GM19324 (cell line): Measurements from ENCODE around the gene ZNF326.
"Not testable (repeated sequence)": the region's sequence is repeated elsewhere in the genome, so short reads cannot be mapped to it uniquely, and the experiment has no call there.

Experiments
- ATAC-seq: cut with Tn5 transposase; IDR thresholded peaks from one replicate; pipeline ENCODE4 v1.9.1; 2021; ENCODE audit warnings: mild to moderate bottlenecking, moderate library complexity; ENCODE audit not compliant: unreplicated experiment, low FRiP score

ZNF326 gene

GRCh38 chr1:89965193-89965768, 29.6 kb upstream of the ZNF326 start:
- ATAC-seq, result no peak

- ATAC-seq, result peak; percentile 47
Measured at GRCh38 chr1:89966656-89967055, 28.3 kb upstream of the ZNF326 start.

- ATAC-seq, result no peak
Measured at GRCh38 chr1:89971600-89971999, 23.3 kb upstream of the ZNF326 start.

- no peak for ATAC-seq
Measured at GRCh38 chr1:89972024-89972423, 22.9 kb upstream of the ZNF326 start.

GRCh38 chr1:89973471-89974127, 21.3 kb upstream of the ZNF326 start:
- ATAC-seq, result no peak

GRCh38 chr1:89974256-89974655, 20.7 kb upstream of the ZNF326 start:
- ATAC-seq, result no peak

GRCh38 chr1:89974696-89975470, 20.0 kb upstream of the ZNF326 start:
- ATAC-seq, result no peak

- ATAC-seq, result no peak
Measured at GRCh38 chr1:89975540-89976125, 19.3 kb upstream of the ZNF326 start.

GRCh38 chr1:89978755-89979154, 16.2 kb upstream of the ZNF326 start:
- no peak for ATAC-seq

- ATAC-seq, result no peak
Measured at GRCh38 chr1:89980605-89981004, 14.3 kb upstream of the ZNF326 start.

- ATAC-seq, result not testable (repeated sequence)
Measured at GRCh38 chr1:89982846-89983245, 12.1 kb upstream of the ZNF326 start.

- ATAC-seq, result not testable (repeated sequence)
Measured at GRCh38 chr1:89984564-89985116, 10.3 kb upstream of the ZNF326 start.

GRCh38 chr1:89986020-89986419, 8.9 kb upstream of the ZNF326 start:
- no peak for ATAC-seq

GRCh38 chr1:89987159-89987819, 7.6 kb upstream of the ZNF326 start:
- no peak for ATAC-seq

GRCh38 chr1:89989099-89989498, 5.8 kb upstream of the ZNF326 start:
- ATAC-seq, result no peak

- ATAC-seq, result no peak
Measured at GRCh38 chr1:89989799-89990198, 5.1 kb upstream of the ZNF326 start.

- ATAC-seq, result no peak
Measured at GRCh38 chr1:89990976-89991831, 3.7 kb upstream of the ZNF326 start.

GRCh38 chr1:89993541-89993940, 1.4 kb upstream of the ZNF326 start:
- ATAC-seq, result no peak

GRCh38 chr1:89994231-89994804, 592 bp upstream of the ZNF326 start:
- ATAC-seq, result no peak
